CD4-positive, alpha-beta T cell treated with Interleukin-4 for 4 hours (primary cell): Measurements from ENCODE around the gene CLRN2.

Experiments used
- DNase-seq: peaks from one replicate; pipeline ENCODE4 v3.0.0-alpha.2; 2020

CLRN2 gene

DNA sequence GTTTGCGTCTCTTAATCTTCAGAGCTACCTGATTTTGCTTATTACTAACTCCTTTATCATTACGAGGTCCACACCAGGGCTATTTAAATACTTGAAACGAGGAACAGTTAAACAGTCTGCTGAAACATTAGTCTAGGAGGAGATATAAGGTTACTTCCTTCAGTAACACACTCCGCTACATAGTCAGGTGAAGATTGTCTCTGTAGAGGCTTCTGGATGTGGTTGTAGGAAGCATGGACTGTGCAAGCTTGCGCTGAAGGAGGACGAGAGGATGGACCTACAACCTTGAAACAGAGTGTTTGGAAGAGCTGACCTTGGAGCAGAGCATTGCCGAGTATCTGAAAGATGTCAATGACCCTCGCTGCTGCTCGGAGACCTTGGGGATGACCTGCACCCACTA is at the start of gene CLRN2:
Gene CLRN2, plus strand, starts transcription at position 301 of the 400 bp plus-strand sequence. CDS start 102 bp downstream, outside the sequence.
- no peak for DNase-seq

DNA sequence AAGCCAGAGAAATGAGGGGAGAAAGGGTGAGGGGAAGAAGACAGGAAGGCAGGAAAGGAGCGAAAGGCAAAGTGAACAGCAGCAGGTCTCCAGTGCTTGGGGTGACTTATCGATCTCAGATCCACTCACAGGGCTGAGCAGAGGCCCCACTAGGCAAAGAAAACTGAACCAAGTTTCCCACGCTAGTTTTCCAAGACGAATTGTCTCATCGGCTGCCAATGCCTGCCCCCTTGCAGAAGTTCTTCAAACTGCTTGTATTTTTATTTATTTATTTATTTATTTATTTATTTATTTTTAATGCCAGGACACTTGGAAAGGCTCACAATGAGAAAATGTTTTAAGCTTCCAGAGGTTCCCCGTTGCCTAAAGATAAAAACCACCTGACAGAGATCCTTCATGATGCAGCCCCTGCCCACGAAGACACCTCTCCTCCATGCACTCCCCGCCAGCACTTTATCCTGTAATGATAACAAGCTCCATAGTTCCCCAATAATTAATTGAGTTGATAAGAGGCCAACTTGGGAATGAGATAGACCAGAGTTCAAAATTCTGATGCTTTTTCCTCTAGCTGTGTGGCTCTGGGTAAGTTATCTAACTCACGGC is 46.2 kb upstream of the CLRN2 start:
- no peak for DNase-seq

DNA sequence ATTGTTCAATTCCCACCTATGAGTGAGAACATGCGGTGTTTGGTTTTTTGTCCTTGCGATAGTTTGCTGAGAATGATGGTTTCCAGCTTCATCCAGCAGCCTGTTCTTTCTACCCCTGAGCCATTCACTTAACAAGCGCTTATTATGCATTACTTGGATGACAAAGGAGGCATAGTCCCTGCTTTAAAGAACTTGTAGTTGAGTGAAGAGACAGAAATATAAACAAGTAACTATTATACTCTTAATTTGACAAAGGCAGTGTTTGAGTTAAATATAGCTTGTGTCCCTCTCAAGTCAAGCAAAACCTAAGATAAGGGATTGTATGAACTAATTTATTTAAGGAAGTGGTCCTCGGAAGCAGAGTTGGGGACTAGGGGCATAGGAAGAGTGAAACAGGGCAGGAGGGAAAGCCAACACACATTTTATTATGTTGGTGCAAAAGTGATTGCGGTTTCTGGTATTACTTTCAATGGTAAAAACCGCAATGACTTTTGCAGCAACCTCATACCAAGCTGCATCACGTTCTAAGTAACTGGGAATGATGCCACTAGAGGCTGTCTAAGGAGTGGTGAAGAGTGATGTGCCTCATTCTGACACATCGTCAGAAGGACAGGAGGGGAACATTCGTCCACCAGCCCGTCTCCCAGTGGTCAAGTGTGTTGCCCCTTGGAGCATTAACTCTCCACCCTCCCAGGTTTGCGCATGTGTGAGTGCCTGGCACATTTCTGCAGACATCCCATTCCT is 44.9 kb upstream of the CLRN2 start:
- no peak for DNase-seq

DNA sequence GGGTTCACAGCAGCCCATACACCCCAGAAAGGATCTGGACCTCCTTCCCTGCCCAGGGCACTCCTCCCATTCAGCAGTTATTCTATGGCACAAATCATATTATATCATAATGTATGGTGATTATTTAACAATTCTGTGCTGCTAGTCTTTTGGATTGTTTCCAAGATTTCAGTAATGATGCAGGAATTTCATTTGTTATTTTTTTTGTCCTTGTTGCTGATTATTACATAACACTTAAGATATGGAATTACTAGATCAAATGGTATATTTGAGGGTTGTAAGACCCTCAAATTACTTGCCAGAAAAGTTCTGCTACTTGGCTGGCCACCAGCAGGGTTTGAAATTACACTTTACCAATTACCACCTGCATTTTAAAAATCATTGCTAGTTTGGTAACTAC is 39.5 kb upstream of the CLRN2 start:
- DNase-seq, result no peak

DNA sequence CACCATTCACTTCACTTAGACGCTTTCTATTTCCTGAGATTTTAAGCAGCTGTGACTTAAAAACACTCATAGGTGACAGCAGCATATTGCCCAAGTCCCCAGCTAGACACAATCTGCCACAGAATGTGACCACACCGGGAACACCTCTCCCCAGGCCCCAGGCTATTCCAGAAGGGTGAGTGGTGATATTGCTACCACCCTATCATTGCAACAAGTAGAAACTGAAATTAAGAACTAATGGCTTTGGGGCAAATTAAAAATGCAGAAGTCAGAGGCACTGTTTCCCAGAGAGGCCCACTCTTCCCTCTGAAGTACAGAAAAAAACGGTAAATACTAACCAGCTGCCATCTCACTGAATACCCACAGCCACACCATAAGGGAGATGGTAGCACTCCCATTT is 38.1 kb upstream of the CLRN2 start:
- no peak for DNase-seq

DNA sequence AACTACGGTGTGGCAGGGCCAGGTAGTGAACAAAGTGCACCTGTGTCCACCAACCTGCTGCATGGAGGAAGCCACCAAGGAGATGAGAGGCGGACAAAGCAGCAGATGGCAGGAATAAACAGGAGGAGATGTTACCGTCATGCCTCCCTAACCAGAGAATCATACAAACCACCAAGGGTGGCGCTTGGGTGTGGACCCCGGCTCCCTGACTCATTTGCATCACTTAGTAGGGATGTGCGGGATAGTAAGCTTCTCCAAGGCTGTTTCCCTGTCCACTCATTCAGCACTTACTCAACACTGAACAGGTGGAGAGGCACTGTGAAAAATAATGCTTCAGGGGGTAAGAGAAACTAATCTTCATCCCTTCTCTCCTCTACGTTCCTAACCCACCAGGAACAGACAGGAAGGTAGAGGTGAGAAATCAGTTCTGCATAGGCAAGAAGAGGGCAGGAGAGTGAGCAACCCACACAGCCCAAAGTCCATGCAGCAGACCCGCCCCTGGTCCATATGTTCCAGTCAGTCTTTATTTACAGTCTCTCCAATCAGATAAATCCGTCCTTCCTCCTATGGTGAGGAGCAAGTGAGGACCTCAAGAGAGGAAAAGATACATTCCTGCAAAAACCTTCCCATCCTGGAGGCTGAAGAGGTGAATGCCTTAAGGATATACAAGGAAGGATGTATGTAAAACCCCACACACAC is 37.0 kb upstream of the CLRN2 start:
- DNase-seq, result no peak

GRCh38 chr4:17480210-17480927 is 34.6 kb upstream of the CLRN2 start:
- DNase-seq, result no peak

DNA sequence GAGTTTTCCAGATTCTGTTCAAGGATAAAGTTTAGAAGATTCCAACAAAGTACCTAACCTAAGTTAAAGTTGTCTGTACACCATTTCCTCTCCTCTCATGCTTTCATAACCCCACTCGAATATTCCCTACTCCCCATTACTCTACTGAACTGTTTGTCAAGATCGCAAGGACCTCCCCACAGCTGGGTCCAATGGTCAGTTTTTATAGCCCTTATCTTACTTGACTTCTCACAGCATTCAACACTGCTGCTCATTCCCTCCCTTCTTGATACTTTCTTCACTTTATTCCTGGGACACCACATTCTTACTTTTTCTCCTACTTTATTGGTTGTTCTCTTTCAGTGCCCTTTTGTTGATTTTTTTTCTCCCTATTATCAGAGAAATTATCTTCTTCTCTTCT is 34.0 kb upstream of the CLRN2 start:
- no peak for DNase-seq

DNA sequence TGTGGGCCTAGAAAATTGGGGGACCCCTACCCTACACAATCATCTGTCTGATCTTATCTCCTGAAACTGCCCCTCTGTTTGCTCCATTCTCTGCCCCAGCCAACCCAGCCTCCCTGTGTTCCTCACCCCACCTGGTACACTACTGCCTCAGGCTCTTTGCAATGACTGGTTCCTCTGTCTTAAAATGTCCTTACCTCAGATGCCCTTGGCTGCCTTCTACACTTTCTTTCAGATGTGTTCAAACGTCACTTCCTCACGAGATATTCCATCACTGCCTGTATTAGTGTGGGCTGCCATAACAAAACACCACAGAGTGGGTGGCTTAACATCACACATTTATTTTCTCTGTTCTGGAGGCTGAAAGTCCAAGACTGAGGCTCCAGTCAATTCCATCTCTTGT is 32.2 kb upstream of the CLRN2 start:
- DNase-seq, result no peak

DNA sequence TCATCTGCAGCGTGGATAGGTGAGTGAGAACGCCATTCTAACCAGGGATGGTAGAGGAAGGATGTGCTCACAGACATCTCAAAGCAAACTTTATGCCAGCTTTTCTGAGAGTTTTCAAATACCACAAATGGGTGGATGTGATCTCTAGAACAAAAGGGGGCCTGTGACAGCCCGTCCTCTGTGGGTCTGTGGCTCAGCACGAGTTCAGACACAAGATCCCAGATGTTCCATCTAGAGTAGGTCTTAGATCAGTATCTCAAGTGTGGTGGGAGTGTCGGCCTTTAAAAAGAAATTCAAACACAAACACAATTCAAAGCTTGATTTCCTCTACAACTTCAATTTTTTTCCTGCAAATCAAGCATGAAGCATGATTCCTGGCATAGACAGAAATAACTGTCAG is 25.8 kb upstream of the CLRN2 start:
- no peak for DNase-seq

GRCh38 chr4:17489721-17490120 is 25.2 kb upstream of the CLRN2 start:
- no peak for DNase-seq

DNA sequence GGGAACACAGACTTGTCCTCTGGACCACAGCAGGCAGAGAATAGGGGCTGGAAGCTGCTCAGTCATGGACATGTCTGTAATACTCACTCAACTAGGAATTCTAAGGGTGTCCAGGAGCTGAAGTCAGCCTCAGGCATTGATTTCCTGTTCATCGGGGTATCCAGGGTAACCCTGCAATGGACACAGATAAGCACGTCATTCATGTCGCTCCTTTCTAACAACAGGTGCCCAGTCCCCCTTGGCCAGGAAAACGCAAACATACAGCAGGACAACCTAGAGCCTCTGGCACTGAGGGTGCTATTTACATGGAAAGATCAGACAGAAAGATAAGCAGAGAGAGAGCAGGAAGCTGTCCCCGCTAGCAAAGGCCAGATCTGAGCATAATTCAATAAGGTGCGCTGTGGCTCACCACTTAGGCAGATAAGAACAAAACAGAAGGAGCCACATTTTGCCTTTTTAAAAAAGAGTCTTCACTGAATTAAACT is 24.3 kb upstream of the CLRN2 start:
- DNase-seq, result no peak

DNA sequence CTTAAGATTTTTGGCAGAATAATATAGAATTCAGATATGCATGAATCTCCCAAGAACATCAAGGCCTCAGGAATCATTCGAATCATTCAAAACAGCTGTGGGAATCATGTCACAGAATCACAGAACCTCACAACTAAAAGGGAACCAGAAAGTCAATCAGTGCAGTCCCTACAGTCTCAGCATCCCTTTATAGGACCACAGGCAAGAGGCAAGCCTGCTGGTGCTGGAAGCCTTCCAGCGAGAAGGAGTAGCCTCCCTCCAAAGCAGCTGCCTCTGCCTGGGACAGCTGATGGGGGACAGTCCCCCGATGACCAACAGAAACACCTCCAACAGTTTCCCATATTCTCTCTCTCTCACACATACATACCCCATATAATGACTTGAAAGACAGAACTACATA is 23.8 kb upstream of the CLRN2 start:
- DNase-seq, result no peak

DNA sequence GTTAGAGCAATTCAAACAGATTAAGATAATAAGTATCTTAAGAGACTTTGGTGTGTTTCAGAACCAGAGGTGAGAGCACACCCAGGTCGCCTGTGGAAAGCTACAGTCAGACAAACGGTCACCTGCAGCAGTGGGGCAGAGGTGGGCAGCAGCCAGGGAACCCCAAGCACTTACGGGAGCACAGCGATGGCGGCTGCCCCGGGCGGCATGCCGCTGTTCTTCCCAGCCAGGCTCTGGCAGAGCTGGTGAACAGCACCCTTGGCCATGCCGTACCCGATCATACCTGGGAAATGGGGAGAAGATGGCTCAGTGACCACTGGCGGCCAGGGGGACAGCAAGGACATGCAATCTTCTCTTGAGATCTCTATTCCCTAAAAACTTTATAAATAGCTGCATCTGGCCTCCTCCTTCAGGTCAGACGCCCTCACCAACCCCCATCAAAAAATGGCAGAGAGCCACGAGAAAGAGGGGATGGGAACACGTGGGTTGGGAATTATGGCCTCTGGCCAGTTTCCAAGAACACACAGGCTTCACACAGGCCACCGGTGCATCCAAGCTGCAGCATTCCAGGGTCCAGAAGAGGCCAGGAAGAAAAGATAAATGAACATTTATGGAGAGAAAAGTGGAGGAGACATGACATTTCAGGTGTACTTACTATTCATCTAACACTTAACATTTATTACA is 22.8 kb upstream of the CLRN2 start:
- DNase-seq, result no peak

GRCh38 chr4:17492876-17493275 is 22.1 kb upstream of the CLRN2 start:
- no peak for DNase-seq

DNA sequence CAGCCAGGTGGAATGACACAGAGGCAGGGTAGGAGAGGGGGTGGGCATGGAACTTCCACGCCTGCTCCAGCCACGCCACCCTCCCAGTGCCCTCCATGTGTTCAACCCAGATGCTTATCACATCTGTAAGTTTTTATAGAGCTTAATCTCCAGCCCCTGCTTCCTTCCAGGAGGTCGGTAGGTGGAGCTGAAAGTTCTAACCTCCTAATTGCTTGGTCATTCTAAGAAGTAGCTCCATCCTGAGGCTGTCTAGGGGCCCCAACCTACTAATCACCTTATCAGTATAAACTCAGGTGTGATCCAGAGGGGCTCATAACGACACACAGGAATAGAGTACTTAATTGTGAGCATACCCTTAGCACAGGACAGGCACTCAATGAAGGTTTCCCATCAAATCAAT is 21.3 kb upstream of the CLRN2 start:
- DNase-seq, result no peak

DNA sequence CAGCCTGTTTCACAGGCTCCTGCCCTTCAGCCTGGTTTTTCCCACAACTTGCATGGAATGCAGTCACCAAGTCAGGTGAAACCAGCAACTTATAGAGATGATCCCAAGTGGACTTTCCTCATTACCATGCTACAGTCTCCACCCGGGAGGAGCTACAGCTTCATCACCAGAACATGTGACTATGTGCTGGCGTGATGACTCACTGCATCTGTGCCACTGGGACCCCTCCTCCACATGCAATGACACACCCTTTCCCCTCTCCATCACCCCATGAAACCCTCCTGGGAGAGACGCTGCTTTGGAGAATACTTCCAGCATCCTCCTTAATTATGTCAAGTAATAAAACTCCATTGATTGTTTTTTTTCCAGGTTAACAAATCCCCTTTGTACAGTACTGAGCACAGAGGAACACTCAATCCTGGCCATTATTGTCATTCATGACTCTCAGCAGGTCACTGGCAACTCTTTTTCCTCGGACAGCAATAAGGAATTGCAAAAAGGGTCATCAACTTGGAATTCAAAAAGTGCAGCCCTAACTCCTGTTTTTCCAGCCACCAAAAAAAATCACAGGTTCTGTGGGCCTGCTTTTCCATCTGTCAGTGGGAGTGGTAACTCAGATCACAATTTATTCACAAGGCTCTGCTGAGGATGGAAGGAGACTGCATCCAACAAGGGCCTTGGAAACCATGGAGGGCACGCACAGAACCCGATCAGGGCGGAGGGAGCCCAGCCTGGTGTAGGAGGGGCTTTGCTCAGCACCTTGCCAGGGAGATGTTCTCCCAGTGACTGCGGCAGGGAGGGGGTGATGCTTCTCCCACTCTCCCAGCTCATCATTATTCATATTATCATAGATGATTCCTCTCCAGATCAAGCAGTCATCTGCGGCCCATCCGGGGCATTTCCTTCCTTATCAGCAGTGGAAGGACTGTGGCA is 20.4 kb upstream of the CLRN2 start:
- no peak for DNase-seq

GRCh38 chr4:17497890-17498523 is 17.0 kb upstream of the CLRN2 start:
- DNase-seq, result no peak

DNA sequence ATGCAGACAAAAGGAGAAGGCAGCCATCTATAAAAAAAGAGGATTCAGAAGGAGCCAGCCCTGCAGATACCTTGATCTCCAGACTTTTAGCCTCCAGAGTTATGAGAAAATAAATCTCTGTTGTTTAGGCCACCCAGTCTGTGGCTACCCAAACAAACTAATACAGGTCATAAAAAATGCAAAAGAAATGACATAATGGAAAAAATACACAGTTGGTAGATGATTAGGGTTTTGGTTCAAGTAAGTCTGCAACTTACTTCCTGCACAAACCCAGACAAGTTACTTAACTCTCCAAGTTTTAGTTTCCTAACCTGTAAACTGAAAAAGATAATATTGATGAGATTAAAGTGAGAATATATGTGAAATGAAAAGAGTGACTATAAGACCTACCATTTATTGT is 14.4 kb upstream of the CLRN2 start:
- DNase-seq, result no peak

DNA sequence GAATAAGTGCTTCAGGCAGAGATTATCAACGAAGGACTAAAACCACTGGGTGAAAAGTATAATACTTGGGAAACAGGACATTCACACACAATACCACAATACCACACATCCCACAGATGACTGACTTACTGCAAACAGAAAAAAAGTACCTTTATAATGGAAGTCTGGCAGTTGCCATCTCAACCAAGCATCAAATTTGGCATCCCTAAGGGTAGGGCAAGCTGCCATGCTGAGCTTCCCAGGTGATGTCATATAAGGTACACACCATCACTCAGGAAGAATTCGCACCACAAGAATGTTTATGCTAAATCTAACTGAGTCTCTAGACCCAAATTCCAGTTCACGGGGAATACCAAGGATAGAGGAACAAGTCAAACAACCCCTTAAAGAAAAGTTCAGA is 12.2 kb upstream of the CLRN2 start:
- no peak for DNase-seq

DNA sequence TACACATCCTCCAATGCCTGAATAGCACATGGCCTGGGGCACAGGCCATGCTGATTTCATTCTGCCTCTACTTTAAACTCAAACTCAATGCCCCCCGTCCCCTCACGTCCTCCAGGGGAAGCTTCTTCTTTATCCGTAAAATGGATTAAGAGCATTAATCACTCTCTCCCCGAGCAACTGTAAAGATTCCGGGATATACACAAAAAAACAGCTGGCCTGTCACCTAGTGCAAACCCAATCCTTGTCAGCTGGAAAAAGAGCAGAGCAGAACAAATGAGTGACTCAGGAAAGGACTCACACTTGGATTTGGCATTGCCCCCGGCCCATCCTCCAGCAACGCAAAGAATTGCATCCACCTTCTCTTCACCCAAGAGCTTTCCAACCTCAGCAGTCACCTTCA is 10.9 kb upstream of the CLRN2 start:
- DNase-seq, result no peak
